Measurements from ENCODE around the gene DIO3.

DNA sequence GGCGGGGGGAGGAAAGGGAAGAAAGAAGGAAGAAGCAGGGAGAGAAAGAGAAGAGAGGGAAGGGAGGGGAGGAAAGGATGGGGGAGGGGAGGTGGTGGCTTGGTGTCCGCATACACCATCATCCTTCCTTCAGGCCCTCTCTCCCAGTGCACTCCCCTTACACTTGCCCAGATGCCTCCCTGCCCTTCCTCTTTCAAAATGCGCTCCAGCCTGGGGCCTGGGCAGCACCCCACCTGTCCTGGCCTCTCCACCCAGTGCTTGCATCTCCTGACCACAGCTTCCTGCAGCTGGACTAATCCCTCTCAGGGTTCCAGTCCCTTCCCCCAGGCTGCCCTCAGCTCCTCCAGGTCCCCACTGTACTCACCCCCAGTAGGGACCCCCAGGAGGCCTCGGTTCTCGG is 12.6 kb upstream of the DIO3 start:
- TF ChIP-seq GATA2 (IDR thresholded peaks at IDR 0.05; ENCODE audit: low read depth, low read length), result no peak
- TF ChIP-seq GATA3 (IDR thresholded peaks at IDR 0.05; ENCODE audit: low read depth, low read length), result no peak

Data from SH-SY5Y (cell line).